ENCODE results near the gene ATAD2B. TPM values are rescaled to one million over a fixed set of nuclear protein-coding genes. Genes with fewer than 3 reads are reported as not detected.
A peak's percentile ranks its signal among the peaks of the same experiment; 100 is the strongest.

Gene ATAD2B
- total RNA-seq, 4 donors from 2014 or later: 39.0 to 56.9 (median 45.2) TPM

- Histone ChIP-seq H3K27ac (no peak overlapping the region), H3K36me3 (peaks cover 0 to 16% (median 0%) of the 10 kb centered on the region in 3 donors), H3K4me3 (no peak overlapping the region), H3K4me1 (peaks cover 0 to 20% (median 0%) of the 10 kb centered on the region in 4 donors), H3K27me3 (no peaks in the 10 kb centered on the region), H3K9me3 (no peaks in the 10 kb centered on the region)
- no peak for DNase-seq (ENCODE audit: low spot score in 2 of 2)
- WGBS, 2 donors: 74 to 83% methylated on average over 2 of the region's 2 CpGs
- TF ChIP-seq CTCF (IDR thresholded peaks at IDR 0.05): no peak
- no peak for TF ChIP-seq EP300 (IDR thresholded peaks at IDR 0.05)
- TF ChIP-seq POLR2A (IDR thresholded peaks at IDR 0.05): no peak
Observed at GRCh38 chr2:23826040-23826439, 100.9 kb downstream of the ATAD2B start.

- Histone ChIP-seq H3K36me3 (peaks cover 0 to 16% (median 0%) of the 10 kb centered on the region in 3 donors), H3K4me1 (peaks cover 0 to 20% (median 0%) of the 10 kb centered on the region in 4 donors), H3K4me3 (no peak overlapping the region), H3K27me3 (no peaks in the 10 kb centered on the region), H3K27ac (peak overlapping the region in 1 of 4 donors; percentile 17), H3K9me3 (no peaks in the 10 kb centered on the region)
- TF ChIP-seq CTCF (IDR thresholded peaks at IDR 0.05): peak; percentile 59 to 67 (median 59)
- TF ChIP-seq EP300 (IDR thresholded peaks at IDR 0.05): no peak
- peak in 1 of 2 donors; percentile 84 for DNase-seq (ENCODE audit: low spot score in 2 of 2)
- 9 to 16% methylated on average over 2 of the region's 2 CpGs for WGBS, 2 donors
Observed at GRCh38 chr2:23824777-23825212, 102.1 kb downstream of the ATAD2B start.

- Histone ChIP-seq H3K4me1 (peaks cover 0 to 17% (median 0%) of the 10 kb centered on the region in 4 donors), H3K9me3 (no peaks in the 10 kb centered on the region), H3K36me3 (peaks cover 0 to 16% (median 0%) of the 10 kb centered on the region in 3 donors), H3K27me3 (no peaks in the 10 kb centered on the region), H3K27ac (no peak overlapping the region), H3K4me3 (no peak overlapping the region)
- WGBS, 2 donors: 72 to 78% methylated on average over 4 of the region's 4 CpGs
- TF ChIP-seq CTCF (IDR thresholded peaks at IDR 0.05) (no peak), POLR2A (IDR thresholded peaks at IDR 0.05) (no peak), EP300 (IDR thresholded peaks at IDR 0.05) (no peak)
- DNase-seq (ENCODE audit: low spot score in 2 of 2): no peak
Observed at GRCh38 chr2:23823863-23824262, 103.1 kb downstream of the ATAD2B start.

GRCh38 chr2:23814963-23815362 is 112.0 kb downstream of the ATAD2B start:
- 84 to 93% methylated on average over 2 of the region's 2 CpGs for whole genome bisulfite sequencing, 2 donors
- no peak for TF ChIP-seq CTCF (IDR thresholded peaks at IDR 0.05)
- no peak for TF ChIP-seq POLR2A (IDR thresholded peaks at IDR 0.05)
- TF ChIP-seq EP300 (IDR thresholded peaks at IDR 0.05): no peak
- DNase-seq (ENCODE audit: low spot score in 2 of 2): no peak
- Histone ChIP-seq H3K36me3 (peaks cover 0 to 32% (median 0%) of the 10 kb centered on the region in 3 donors), H3K27me3 (no peaks in the 10 kb centered on the region), H3K4me1 (no peaks in the 10 kb centered on the region), H3K4me3 (no peak overlapping the region), H3K27ac (no peak overlapping the region), H3K9me3 (no peaks in the 10 kb centered on the region)

GRCh38 chr2:23813438-23813837 is 113.5 kb downstream of the ATAD2B start:
- Histone ChIP-seq H3K9me3 (no peaks in the 10 kb centered on the region), H3K4me3 (no peak overlapping the region), H3K27me3 (no peaks in the 10 kb centered on the region), H3K27ac (no peak overlapping the region), H3K4me1 (no peaks in the 10 kb centered on the region), H3K36me3 (peaks cover 0 to 39% (median 0%) of the 10 kb centered on the region in 3 donors)
- WGBS, 2 donors: 92% methylated on average over 2 of the region's 2 CpGs
- TF ChIP-seq EP300 (IDR thresholded peaks at IDR 0.05) (no peak), POLR2A (IDR thresholded peaks at IDR 0.05) (no peak), CTCF (IDR thresholded peaks at IDR 0.05) (no peak)
- no peak for DNase-seq (ENCODE audit: low spot score in 2 of 2)
